ENCODE results near the gene CSF2. TPM values are rescaled to one million over a fixed set of nuclear protein-coding genes. Genes with fewer than 3 reads are reported as not detected.

Gene CSF2
- total and polyA plus RNA-seq, 3 experiments from 2014 or later: 393 to 409 TPM; not detected in 1

DNA sequence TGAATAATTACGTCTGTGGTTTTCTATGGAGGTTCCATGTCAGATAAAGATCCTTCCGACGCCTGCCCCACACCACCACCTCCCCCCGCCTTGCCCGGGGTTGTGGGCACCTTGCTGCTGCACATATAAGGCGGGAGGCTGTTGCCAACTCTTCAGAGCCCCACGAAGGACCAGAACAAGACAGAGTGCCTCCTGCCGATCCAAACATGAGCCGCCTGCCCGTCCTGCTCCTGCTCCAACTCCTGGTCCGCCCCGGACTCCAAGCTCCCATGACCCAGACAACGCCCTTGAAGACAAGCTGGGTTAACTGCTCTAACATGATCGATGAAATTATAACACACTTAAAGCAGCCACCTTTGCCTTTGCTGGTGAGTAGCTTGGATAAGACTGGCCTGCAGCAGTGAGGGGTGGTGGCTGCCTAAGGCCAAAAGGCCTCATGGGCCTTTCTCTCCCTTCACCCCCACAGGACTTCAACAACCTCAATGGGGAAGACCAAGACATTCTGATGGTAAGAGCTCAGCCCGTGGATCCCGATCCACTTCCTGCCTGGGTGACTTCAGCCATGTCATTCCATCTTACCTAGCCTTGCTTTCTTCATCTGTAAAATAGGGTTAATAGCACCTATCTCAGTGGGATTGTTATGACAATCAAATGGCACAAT is 13.0 kb upstream of the CSF2 start, which contains the start of gene IL3:
Gene IL3, plus strand, starts transcription at position 155 of the 661 bp plus-strand sequence. Its CDS starts 52 bp downstream, at position 207.
- Mint-ChIP-seq H3K27me3 (peaks cover 0 to 2% of the 10 kb centered on the region in 2 donors), H3K4me1 (peaks cover 49 to 59% (median 58%) of the 10 kb centered on the region in 3 donors), H3K9me3 (no peaks in the 10 kb centered on the region), H3K27ac (peak within 1 kb of the TSS in 7 of 8 donors; percentile 35 to 94 (median 65)), H3K36me3 (no peaks in the 10 kb centered on the region), H3K4me3 (peak within 1 kb of the TSS in 1 of 7 donors; percentile 44)
- H3K9me3 ChIP-seq (ENCODE audit: low read length): no peaks in the 10 kb centered on the region
- no peak within 1 kb of the TSS for H3K27ac ChIP-seq (ENCODE audit: low read depth, low read length)
- no peak for DNase-seq
- no peaks in the 10 kb centered on the region for H3K36me3 ChIP-seq (ENCODE audit: insufficient read depth, low read length)
- POLR2A ChIA-PET: no interaction called here
- H3K27me3 ChIP-seq (ENCODE audit: insufficient read depth, low read length, poor library complexity, severe bottlenecking): no peaks in the 10 kb centered on the region
- peaks cover 31% of the 10 kb centered on the region for H3K4me1 ChIP-seq (ENCODE audit: insufficient read depth, low read length)
- CTCF ChIA-PET: interaction anchor here (0.9 to 6.6 kb wide), 4 partner anchors 20 to 471 kb away, joined by 3 to 46 read pairs (median 3); partner anchors contain the start of gene SLC22A5
- H3K4me3 ChIP-seq (ENCODE audit: low read length): no peak within 1 kb of the TSS

DNA sequence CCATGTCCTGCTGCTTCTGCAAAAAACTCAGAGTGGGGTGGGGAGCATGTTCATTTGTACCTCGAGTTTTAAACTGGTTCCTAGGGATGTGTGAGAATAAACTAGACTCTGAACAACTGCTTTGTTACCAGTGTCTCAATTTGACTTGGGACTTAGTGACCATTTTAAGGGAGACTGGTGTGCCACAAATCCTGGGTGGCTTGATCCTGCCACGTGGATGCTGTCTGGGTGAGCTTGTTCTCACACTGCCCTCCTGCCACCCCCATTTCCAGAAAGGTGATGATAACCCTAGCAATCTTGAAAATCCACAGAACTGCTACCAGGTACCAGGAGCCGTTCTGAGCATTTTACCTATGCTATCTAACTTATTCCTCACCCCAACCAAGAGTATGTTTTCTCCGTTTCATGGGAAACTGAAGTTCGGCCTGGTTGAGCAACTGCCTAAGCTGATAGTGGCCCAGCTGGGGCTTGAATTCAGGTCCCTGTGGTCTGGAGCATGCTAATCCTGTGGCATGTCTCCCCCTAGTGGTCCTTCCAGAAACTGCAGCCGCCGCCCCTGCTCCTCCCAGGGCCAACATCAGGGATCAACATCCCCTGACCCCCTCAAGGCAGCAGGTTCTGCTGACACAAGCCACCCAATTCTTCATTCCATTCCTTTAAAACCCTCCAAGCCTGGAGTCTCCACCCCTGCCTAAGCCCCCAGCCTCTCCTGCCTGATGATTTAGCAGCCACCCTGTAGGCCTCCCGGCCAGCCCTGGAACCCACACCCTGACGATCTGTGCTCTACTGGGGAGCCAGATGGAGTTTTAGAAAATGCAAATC is 10.3 kb upstream of the CSF2 start:
- no peak overlapping the region for H3K4me3 ChIP-seq (ENCODE audit: low read length)
- peaks cover 10% of the 10 kb centered on the region for H3K4me1 ChIP-seq (ENCODE audit: insufficient read depth, low read length)
- H3K36me3 Mint-ChIP-seq: no peaks in the 10 kb centered on the region
- ChIA-PET POLR2A (no interaction called here), CTCF (interaction anchor here (0.6 to 6.6 kb wide), 33 partner anchors 9 to 625 kb away, joined by 3 to 46 read pairs (median 4); partner anchors contain the start of genes ACSL6, CSF2 and SLC22A4)
- H3K27ac ChIP-seq (ENCODE audit: low read depth, low read length): no peak overlapping the region
- peaks cover 26 to 39% (median 37%) of the 10 kb centered on the region in 3 donors for H3K4me1 Mint-ChIP-seq
- peak; percentile 60 to 83 (median 72) for DNase-seq
- H3K9me3 ChIP-seq (ENCODE audit: low read length): no peaks in the 10 kb centered on the region
- no peaks in the 10 kb centered on the region for H3K27me3 ChIP-seq (ENCODE audit: insufficient read depth, low read length, poor library complexity, severe bottlenecking)
- H3K27me3 Mint-ChIP-seq: no peaks in the 10 kb centered on the region
- no peaks in the 10 kb centered on the region for H3K9me3 Mint-ChIP-seq
- H3K4me3 Mint-ChIP-seq: no peak overlapping the region
- peak overlapping the region in 6 of 8 donors; percentile 13 to 91 (median 68) for H3K27ac Mint-ChIP-seq
- no peaks in the 10 kb centered on the region for H3K36me3 ChIP-seq (ENCODE audit: insufficient read depth, low read length)

- CTCF ChIA-PET: interaction anchor here (0.8 to 6.6 kb wide), 21 partner anchors 8 to 475 kb away, joined by 3 to 46 read pairs (median 4); partner anchors contain the start of gene CSF2
- no peaks in the 10 kb centered on the region for H3K9me3 ChIP-seq (ENCODE audit: low read length)
- POLR2A ChIA-PET: no interaction called here
Measured at GRCh38 chr5:132064140-132064539, 9.4 kb upstream of the CSF2 start.

DNA sequence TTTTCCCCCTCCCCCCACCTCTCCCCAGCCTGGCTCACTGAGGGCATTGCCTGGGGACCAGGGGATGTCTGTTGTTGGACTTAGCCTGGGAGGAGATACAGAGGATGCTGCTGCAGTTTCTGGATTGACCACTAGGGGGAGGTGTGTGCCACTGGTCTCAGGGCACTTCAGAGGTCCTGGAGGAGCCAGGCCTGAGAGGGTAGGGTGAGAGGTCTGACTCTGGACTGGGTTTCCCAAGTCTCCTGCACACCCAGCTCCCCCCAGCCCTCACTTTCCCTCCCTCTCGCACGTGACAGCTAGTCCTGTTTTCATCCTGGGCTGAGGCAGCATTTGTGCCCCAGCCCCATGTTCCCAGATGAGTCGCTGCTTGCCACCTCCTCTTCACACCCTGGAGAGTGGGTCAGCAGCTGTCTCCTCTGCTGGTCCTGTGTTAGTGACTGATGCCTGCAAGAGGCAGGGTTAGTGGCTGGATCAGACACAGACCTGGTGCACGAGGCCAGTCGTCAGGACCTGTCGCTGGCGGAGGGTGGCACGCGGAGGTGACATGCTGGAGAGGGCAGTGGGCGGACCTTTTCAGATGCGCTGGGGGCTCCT is 8.8 kb upstream of the CSF2 start:
- H3K4me3 ChIP-seq (ENCODE audit: low read length): no peak overlapping the region
- DNase-seq: peak; percentile 56 to 84 (median 71)
- Mint-ChIP-seq H3K27me3 (no peaks in the 10 kb centered on the region), H3K9me3 (no peaks in the 10 kb centered on the region), H3K36me3 (no peaks in the 10 kb centered on the region), H3K4me1 (peaks cover 16 to 37% (median 24%) of the 10 kb centered on the region in 3 donors), H3K27ac (peak overlapping the region in 2 of 8 donors; percentile 44 to 81), H3K4me3 (no peak overlapping the region)
- H3K9me3 ChIP-seq (ENCODE audit: low read length): no peaks in the 10 kb centered on the region
- peaks cover 7% of the 10 kb centered on the region for H3K4me1 ChIP-seq (ENCODE audit: insufficient read depth, low read length)
- ChIA-PET POLR2A (no interaction called here), CTCF (interaction anchor here (0.8 to 6.6 kb wide), 23 partner anchors 8 to 476 kb away, joined by 3 to 46 read pairs (median 4); partner anchors contain the start of gene CSF2)
- H3K27me3 ChIP-seq (ENCODE audit: insufficient read depth, low read length, poor library complexity, severe bottlenecking): no peaks in the 10 kb centered on the region
- H3K27ac ChIP-seq (ENCODE audit: low read depth, low read length): no peak overlapping the region
- no peaks in the 10 kb centered on the region for H3K36me3 ChIP-seq (ENCODE audit: insufficient read depth, low read length)

More at GRCh38 chr5:132064140-132064539, 9.4 kb upstream of the CSF2 start:
- Mint-ChIP-seq H3K27ac (no peak overlapping the region), H3K27me3 (no peaks in the 10 kb centered on the region), H3K36me3 (no peaks in the 10 kb centered on the region), H3K4me3 (no peak overlapping the region), H3K9me3 (no peaks in the 10 kb centered on the region), H3K4me1 (peaks cover 21 to 38% (median 31%) of the 10 kb centered on the region in 3 donors)
- Histone ChIP-seq H3K36me3 (ENCODE audit: insufficient read depth, low read length) (no peaks in the 10 kb centered on the region), H3K27ac (ENCODE audit: low read depth, low read length) (no peak overlapping the region), H3K27me3 (ENCODE audit: insufficient read depth, low read length, poor library complexity, severe bottlenecking) (no peaks in the 10 kb centered on the region), H3K4me3 (ENCODE audit: low read length) (no peak overlapping the region), H3K4me1 (ENCODE audit: insufficient read depth, low read length) (peaks cover 7% of the 10 kb centered on the region)
- peak in 1 of 5 donors; percentile 41 for DNase-seq

DNA sequence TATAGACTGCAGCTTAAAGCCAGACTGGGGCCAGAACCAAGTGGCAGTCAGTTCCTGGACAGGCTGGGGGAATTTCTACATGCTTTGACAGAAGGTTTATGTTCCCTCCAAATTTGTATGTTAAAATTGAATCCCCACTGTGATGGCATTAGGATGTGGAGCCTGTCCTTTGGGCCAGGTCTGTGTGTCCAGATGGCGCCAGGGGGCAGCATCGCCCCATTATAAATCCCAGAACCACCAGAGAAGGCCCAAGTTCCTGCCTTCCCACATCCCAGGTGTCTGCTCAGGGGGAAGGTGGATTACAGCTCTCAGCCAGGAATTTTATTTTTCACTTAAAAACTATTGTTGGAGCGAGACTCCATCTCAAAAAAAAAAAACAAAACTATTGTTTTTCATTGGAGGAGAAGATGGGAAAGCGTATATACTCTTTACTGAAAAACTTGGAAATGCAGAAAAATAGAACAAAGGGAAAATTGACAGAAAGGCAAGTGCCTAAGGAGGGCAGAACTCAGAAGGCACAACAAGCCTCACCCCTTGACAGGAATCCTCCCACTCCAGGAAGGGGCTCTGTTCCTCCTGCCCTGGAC is 8.1 kb upstream of the CSF2 start:
- Histone ChIP-seq H3K9me3 (ENCODE audit: low read length) (no peaks in the 10 kb centered on the region), H3K27ac (ENCODE audit: low read depth, low read length) (no peak overlapping the region), H3K4me1 (ENCODE audit: insufficient read depth, low read length) (peaks cover 7% of the 10 kb centered on the region), H3K36me3 (ENCODE audit: insufficient read depth, low read length) (no peaks in the 10 kb centered on the region), H3K4me3 (ENCODE audit: low read length) (no peak overlapping the region), H3K27me3 (ENCODE audit: insufficient read depth, low read length, poor library complexity, severe bottlenecking) (no peaks in the 10 kb centered on the region)
- Mint-ChIP-seq H3K36me3 (no peaks in the 10 kb centered on the region), H3K27ac (peak overlapping the region in 3 of 8 donors; percentile 44 to 64 (median 58)), H3K9me3 (no peaks in the 10 kb centered on the region), H3K4me3 (no peak overlapping the region), H3K4me1 (peaks cover 14 to 37% (median 24%) of the 10 kb centered on the region in 3 donors), H3K27me3 (no peaks in the 10 kb centered on the region)
- ChIA-PET POLR2A (no interaction called here), CTCF (interaction anchor here (0.7 to 6.6 kb wide), 24 partner anchors 9 to 476 kb away, joined by 3 to 46 read pairs (median 4); partner anchors contain the start of gene CSF2)
- peak in 4 of 5 donors; percentile 31 to 68 (median 36) for DNase-seq

DNA sequence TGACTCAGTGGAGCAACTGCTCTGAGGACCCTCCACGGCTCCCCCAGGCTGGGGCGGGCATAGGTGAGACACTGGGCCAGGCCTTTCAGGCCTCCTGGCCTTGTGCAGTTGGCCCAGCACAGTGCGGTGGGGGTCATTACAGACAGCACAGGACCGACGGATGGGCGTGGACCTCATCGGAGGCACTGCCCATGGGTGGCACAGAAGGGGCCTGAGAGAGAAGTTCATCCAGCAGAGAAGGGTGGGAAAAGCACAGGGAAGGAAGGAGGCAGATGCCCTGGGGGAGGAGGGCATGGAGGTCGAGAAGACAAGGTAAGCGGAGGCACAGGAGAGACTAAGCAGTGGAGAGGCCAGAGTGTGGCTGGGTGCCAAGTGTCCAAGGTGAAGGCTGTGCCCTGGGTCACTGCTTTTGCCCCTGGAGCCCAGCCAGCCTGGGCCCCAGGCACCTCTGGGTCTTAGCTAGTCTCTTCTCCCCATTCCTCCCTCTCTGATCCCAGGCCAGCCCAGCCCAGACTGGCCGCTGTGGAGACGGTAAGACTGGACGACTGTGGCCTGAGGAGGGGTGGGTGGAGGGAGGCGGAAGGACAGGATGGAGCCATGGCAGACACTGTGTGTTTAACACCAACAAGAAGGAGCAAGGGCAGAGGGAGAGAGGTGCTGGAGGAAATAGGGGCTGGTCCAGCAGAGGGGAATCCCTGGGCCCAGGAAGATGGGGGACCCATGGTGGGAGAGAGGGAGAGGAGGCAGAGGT is 7.5 kb upstream of the CSF2 start:
- ChIA-PET POLR2A (no interaction called here), CTCF (interaction anchor here (0.7 to 6.6 kb wide), 19 partner anchors 8 to 477 kb away, joined by 3 to 46 read pairs (median 4); partner anchors contain the start of gene CSF2)
- H3K36me3 Mint-ChIP-seq: no peaks in the 10 kb centered on the region

GRCh38 chr5:132066871-132067270 is 6.7 kb upstream of the CSF2 start:
- Mint-ChIP-seq H3K4me1 (peaks cover 18 to 47% (median 24%) of the 10 kb centered on the region in 3 donors), H3K36me3 (no peaks in the 10 kb centered on the region), H3K27me3 (no peaks in the 10 kb centered on the region), H3K27ac (peak overlapping the region in 2 of 8 donors; percentile 39 to 75), H3K4me3 (no peak overlapping the region), H3K9me3 (no peaks in the 10 kb centered on the region)
- POLR2A ChIA-PET: no interaction called here
- Histone ChIP-seq H3K4me3 (ENCODE audit: low read length) (no peak overlapping the region), H3K9me3 (ENCODE audit: low read length) (no peaks in the 10 kb centered on the region), H3K27me3 (ENCODE audit: insufficient read depth, low read length, poor library complexity, severe bottlenecking) (no peaks in the 10 kb centered on the region), H3K36me3 (ENCODE audit: insufficient read depth, low read length) (no peaks in the 10 kb centered on the region), H3K27ac (ENCODE audit: low read depth, low read length) (no peak overlapping the region), H3K4me1 (ENCODE audit: insufficient read depth, low read length) (peaks cover 7% of the 10 kb centered on the region)
- CTCF ChIA-PET: interaction anchor here (1.3 to 3.8 kb wide), 3 partner anchors 36 to 114 kb away, joined by 5 to 20 read pairs (median 7); no protein-coding TSS in a partner anchor
- no peak for DNase-seq

More for the DNA sequence above, 7.5 kb upstream of the CSF2 start:
- H3K27ac Mint-ChIP-seq: peak overlapping the region in 1 of 8 donors; percentile 39
- peaks cover 7% of the 10 kb centered on the region for H3K4me1 ChIP-seq (ENCODE audit: insufficient read depth, low read length)
- H3K27me3 ChIP-seq (ENCODE audit: insufficient read depth, low read length, poor library complexity, severe bottlenecking): no peaks in the 10 kb centered on the region
- H3K4me3 Mint-ChIP-seq: no peak overlapping the region
- H3K9me3 Mint-ChIP-seq: no peaks in the 10 kb centered on the region
- no peak overlapping the region for H3K27ac ChIP-seq (ENCODE audit: low read depth, low read length)
- peaks cover 18 to 42% (median 24%) of the 10 kb centered on the region in 3 donors for H3K4me1 Mint-ChIP-seq
- H3K36me3 ChIP-seq (ENCODE audit: insufficient read depth, low read length): no peaks in the 10 kb centered on the region
- no peaks in the 10 kb centered on the region for H3K27me3 Mint-ChIP-seq
- H3K4me3 ChIP-seq (ENCODE audit: low read length): no peak overlapping the region
- H3K9me3 ChIP-seq (ENCODE audit: low read length): no peaks in the 10 kb centered on the region
- peak in 1 of 5 donors; percentile 37 for DNase-seq
